Neural crest cell (in vitro differentiated cells): ENCODE results near the gene IVL. TPM values are rescaled to one million over a fixed set of nuclear protein-coding genes. Genes with fewer than 3 reads are reported as not detected.

Source experiments
- DNase-seq: peaks from one replicate; pipeline ENCODE4 v3.0.0; 2021; ENCODE audit warnings: low read depth, mixed read lengths, low spot score
- H3K27ac Mint-ChIP-seq: one replicate; pipeline ENCODE4 v1.8.0; 2021; ENCODE audit warnings: mild to moderate bottlenecking, mixed read lengths; ENCODE audit not compliant: unreplicated experiment
- H3K27me3 Mint-ChIP-seq: 2 replicates; pipeline ENCODE4 v1.8.0; 2021; ENCODE audit warnings: low read depth, mild to moderate bottlenecking, mixed read lengths
- H3K36me3 Mint-ChIP-seq: 2 replicates; pipeline ENCODE4 v1.8.0; 2021; ENCODE audit warnings: low read depth, mild to moderate bottlenecking, mixed read lengths
- H3K4me1 Mint-ChIP-seq: 2 replicates; pipeline ENCODE4 v1.8.0; 2021; ENCODE audit warnings: mixed read lengths
- H3K4me3 Mint-ChIP-seq: one replicate; pipeline ENCODE4 v1.8.0; 2021; ENCODE audit warnings: mild to moderate bottlenecking, mixed read lengths
- H3K9me3 Mint-ChIP-seq: 2 replicates; pipeline ENCODE4 v1.8.0; 2021; ENCODE audit warnings: mixed read lengths
- CTCF ChIP-seq: fragments of 200-600 bp; sonication (generic); conservative IDR thresholded peaks from 2 replicates; pipeline ENCODE4 v1.5.0; 2021; ENCODE audit warnings: antibody characterized with exemption, mild to moderate bottlenecking
- total RNA-seq: library from RNA; stranded (reverse); gene quantifications from 2 replicates; pipeline ENCODE4 v1.2.1, GENCODE V29; 2021

The IVL gene
- total RNA-seq, 1 donor from 2014 or later, result not detected

GRCh38 chr1:152888126-152888525 is 20.2 kb upstream of the IVL start:
- TF ChIP-seq CTCF, result no peak
- no peaks in the 10 kb centered on the region for H3K36me3 Mint-ChIP-seq
- no peaks in the 10 kb centered on the region for H3K4me1 Mint-ChIP-seq
- no peak overlapping the region for H3K4me3 Mint-ChIP-seq
- H3K9me3 Mint-ChIP-seq, result peaks cover 5% of the 10 kb centered on the region
- H3K27me3 Mint-ChIP-seq, result no peaks in the 10 kb centered on the region
- DNase-seq, result no peak
- no peak overlapping the region for H3K27ac Mint-ChIP-seq

GRCh38 chr1:152899027-152899426 is 9.3 kb upstream of the IVL start:
- no peak for DNase-seq
- H3K4me1 Mint-ChIP-seq, result no peaks in the 10 kb centered on the region
- TF ChIP-seq CTCF, result no peak
- no peaks in the 10 kb centered on the region for H3K27me3 Mint-ChIP-seq
- H3K4me3 Mint-ChIP-seq, result no peak overlapping the region
- no peak overlapping the region for H3K27ac Mint-ChIP-seq
- no peaks in the 10 kb centered on the region for H3K36me3 Mint-ChIP-seq
- H3K9me3 Mint-ChIP-seq, result peaks cover 6% of the 10 kb centered on the region

- Mint-ChIP-seq H3K4me3 (no peak overlapping the region), H3K36me3 (no peaks in the 10 kb centered on the region), H3K4me1 (no peaks in the 10 kb centered on the region), H3K27me3 (no peaks in the 10 kb centered on the region), H3K27ac (no peak overlapping the region), H3K9me3 (peaks cover 6% of the 10 kb centered on the region)
- no peak for DNase-seq
- no peak for TF ChIP-seq CTCF
Measured at GRCh38 chr1:152899883-152900282, 8.5 kb upstream of the IVL start.

GRCh38 chr1:152901631-152902030 is 6.7 kb upstream of the IVL start:
- no peaks in the 10 kb centered on the region for H3K4me1 Mint-ChIP-seq
- H3K27ac Mint-ChIP-seq, result no peak overlapping the region
- DNase-seq, result no peak
- peaks cover 2% of the 10 kb centered on the region for H3K27me3 Mint-ChIP-seq
- peaks cover 12% of the 10 kb centered on the region for H3K9me3 Mint-ChIP-seq
- no peak for TF ChIP-seq CTCF
- H3K36me3 Mint-ChIP-seq, result no peaks in the 10 kb centered on the region
- no peak overlapping the region for H3K4me3 Mint-ChIP-seq

GRCh38 chr1:152902636-152903035 is 5.7 kb upstream of the IVL start:
- no peaks in the 10 kb centered on the region for H3K4me1 Mint-ChIP-seq
- H3K4me3 Mint-ChIP-seq, result no peak overlapping the region
- no peak for DNase-seq
- no peaks in the 10 kb centered on the region for H3K36me3 Mint-ChIP-seq
- peaks cover 2% of the 10 kb centered on the region for H3K27me3 Mint-ChIP-seq
- no peak overlapping the region for H3K27ac Mint-ChIP-seq
- no peak for TF ChIP-seq CTCF
- peaks cover 9% of the 10 kb centered on the region for H3K9me3 Mint-ChIP-seq
